HG02610 (cell line): ENCODE measurements around the gene IL1R1.

ENCODE experiments used
- ATAC-seq: cut with Tn5 transposase; IDR thresholded peaks from one replicate; pipeline ENCODE4 v1.9.1; 2021; ENCODE audit warnings: mild to moderate bottlenecking, moderate library complexity; ENCODE audit not compliant: unreplicated experiment

IL1R1 gene

GRCh38 chr2:102194609-102195268, 52.2 kb downstream of the IL1R1 start:
- no peak for ATAC-seq

GRCh38 chr2:102197389-102198137, 55.0 kb downstream of the IL1R1 start:
- ATAC-seq: no peak

- no peak for ATAC-seq
Observed at GRCh38 chr2:102200539-102200938, 58.0 kb downstream of the IL1R1 start.

- ATAC-seq: no peak
Observed at GRCh38 chr2:102204638-102205037, 62.1 kb downstream of the IL1R1 start.

GRCh38 chr2:102206666-102207341, 64.3 kb downstream of the IL1R1 start:
- ATAC-seq: no peak

GRCh38 chr2:102208774-102209173, 66.2 kb downstream of the IL1R1 start:
- ATAC-seq: no peak

GRCh38 chr2:102209474-102209873, 66.9 kb downstream of the IL1R1 start:
- no peak for ATAC-seq

GRCh38 chr2:102217032-102217431, 74.5 kb downstream of the IL1R1 start:
- no peak for ATAC-seq

- ATAC-seq: no peak
Observed at GRCh38 chr2:102224824-102225739, 82.5 kb downstream of the IL1R1 start.

- ATAC-seq: no peak
Observed at GRCh38 chr2:102226171-102226570, 83.6 kb downstream of the IL1R1 start.

- no peak for ATAC-seq
Observed at GRCh38 chr2:102226612-102227391, 84.3 kb downstream of the IL1R1 start.

- ATAC-seq: no peak
Observed at GRCh38 chr2:102229141-102229769, 86.7 kb downstream of the IL1R1 start.
